ENCODE measurements around the gene CHRNG. TPM values are rescaled to one million over a fixed set of nuclear protein-coding genes. Genes with fewer than 3 reads are reported as not detected.

CHRNG gene
- total and polyA plus RNA-seq, 2 donors (not counting 3 experiments of a cell fraction or from before 2014, with no cell fraction given): not detected

GRCh38 chr2:232526372-232526941, 13.0 kb upstream of the CHRNG start:
- POLR2A ChIA-PET: no interaction called here
- no peak overlapping the region for H3K4me3 ChIP-seq (replicated peaks in 1 of 3; ENCODE audit: insufficient read depth in 1 of 3, low read depth in 1 of 3, low read length in 3 of 3)
- intact Hi-C loops (cut with micrococcal nuclease): no loop called here
- CTCF ChIA-PET: interaction anchor here (1.3 kb wide), 1 partner anchor 79 kb away, joined by 3 read pairs; no protein-coding TSS in a partner anchor
- BruUV-seq (replicated peaks): no TSS peak
- no peak for TF ChIP-seq GATA2 (IDR thresholded peaks at IDR 0.05; ENCODE audit: insufficient read depth, insufficient read length, low read depth, low read length)
- TF ChIP-seq POLR2AphosphoS5 (IDR thresholded peaks at IDR 0.05; ENCODE audit: insufficient read depth, low read depth, low read length): no peak
- no peak for TF ChIP-seq FOS (IDR thresholded peaks at IDR 0.05; ENCODE audit: borderline replicate concordance, insufficient read depth, low read length)
- TF ChIP-seq JUN (IDR thresholded peaks at IDR 0.05; ENCODE audit: borderline replicate concordance, insufficient read depth, insufficient read length, low read depth): no peak
- no peak for TF ChIP-seq MYC (IDR thresholded peaks at IDR 0.05; ENCODE audit: low read depth, low read length)
- TF ChIP-seq MAX (IDR thresholded peaks at IDR 0.05; ENCODE audit: insufficient read depth, insufficient read length): no peak
- TF ChIP-seq CTCF (IDR thresholded peaks at IDR 0.05; ENCODE audit: extremely low read depth in 1 of 2, insufficient read depth in 1 of 2, low read depth in 1 of 2, low read length in 2 of 2): no peak
- no peak for TF ChIP-seq POLR2A (IDR thresholded peaks at IDR 0.05; ENCODE audit: low read depth, low read length)
- TF ChIP-seq EZH2 (IDR thresholded peaks at IDR 0.05; ENCODE audit: borderline replicate concordance, low read depth, low read length, severe bottlenecking): no peak
- no peak overlapping the region for H3K27ac ChIP-seq (ENCODE audit: insufficient read depth, low read depth, low read length)
- no peaks in the 10 kb centered on the region for H3K9me1 ChIP-seq (replicated peaks; ENCODE audit: control insufficient read depth, extremely low read depth, insufficient read depth, low read length)
- dilution Hi-C loops (cut with MboI; ENCODE audit: extremely low pct_ligation_motif_present, low sequenced_read_pairs): no loop called here
- no peak overlapping the region for H3K9ac ChIP-seq (replicated peaks; ENCODE audit: extremely low read depth, insufficient read depth, low read length)
- H3K27me3 ChIP-seq (ENCODE audit: control insufficient read depth in 2 of 2, insufficient read depth in 2 of 2, low read length in 2 of 2): peaks cover 15 to 17% of the 10 kb centered on the region in 2 experiments
- H3K4me2 ChIP-seq (ENCODE audit: insufficient read depth, low read length): no peak overlapping the region
- no peaks in the 10 kb centered on the region for H3K9me3 ChIP-seq (replicated peaks; ENCODE audit: control insufficient read depth, insufficient read depth, low read length)
- H3K79me2 ChIP-seq (ENCODE audit: control insufficient read depth, insufficient read depth, low read length): no peaks in the 10 kb centered on the region
- no peak overlapping the region for H2AFZ ChIP-seq (ENCODE audit: low read depth, low read length)
- H3K36me3 ChIP-seq (ENCODE audit: control insufficient read depth in 2 of 2, extremely low read depth in 1 of 2, insufficient read depth in 2 of 2, low read length in 2 of 2): no peaks in the 10 kb centered on the region
- FAIRE-seq (no peak), DNase-seq (ENCODE audit: low read depth, low spot score) (no peak)
- no peaks in the 10 kb centered on the region for H4K20me1 ChIP-seq (replicated peaks; ENCODE audit: control insufficient read depth, extremely low read depth, insufficient read depth, low read length)
- no peaks in the 10 kb centered on the region for H3K4me1 ChIP-seq (ENCODE audit: control insufficient read depth, extremely low read depth, insufficient read depth, low read length)

Measured in endothelial cell of umbilical vein (primary cell).